GM12875 (cell line): ENCODE data around the gene RAB3IL1.

ENCODE experiments used
- H3K4me3 ChIP-seq: one replicate; pipeline ENCODE4 v1.5.1; 2011; ENCODE audit warnings: low read depth, low read length, control low read depth
- CTCF ChIP-seq: IDR thresholded peaks from 2 replicates; pipeline ENCODE4 v1.5.1; 2011; ENCODE audit warnings: low read depth, mild to moderate bottlenecking, control low read depth, inconsistent platforms, low read length, moderate library complexity, borderline replicate concordance; ENCODE audit not compliant: insufficient read depth

The RAB3IL1 gene

GRCh38 chr11:61861634-61862033, 55.7 kb downstream of the RAB3IL1 start:
- no peak overlapping the region for H3K4me3 ChIP-seq
- no peak for TF ChIP-seq CTCF

- H3K4me3 ChIP-seq, result no peak overlapping the region
- TF ChIP-seq CTCF, result no peak
These were observed 57.1 kb downstream of the RAB3IL1 start for GRCh38 chr11:61860054-61860903.

GRCh38 chr11:61855939-61856680, 61.3 kb downstream of the RAB3IL1 start:
- H3K4me3 ChIP-seq, result no peak overlapping the region
- no peak for TF ChIP-seq CTCF

GRCh38 chr11:61854966-61855714, 62.2 kb downstream of the RAB3IL1 start:
- no peak overlapping the region for H3K4me3 ChIP-seq
- TF ChIP-seq CTCF, result no peak

- no peak for TF ChIP-seq CTCF
- no peak overlapping the region for H3K4me3 ChIP-seq
These were observed 63.0 kb downstream of the RAB3IL1 start for GRCh38 chr11:61854206-61854895.

- H3K4me3 ChIP-seq, result no peak overlapping the region
- TF ChIP-seq CTCF, result no peak
These were observed 63.6 kb downstream of the RAB3IL1 start for GRCh38 chr11:61853698-61854169.
